Measurements from ENCODE around the gene RNASEH2C. TPM values are rescaled to one million over a fixed set of nuclear protein-coding genes. Genes with fewer than 3 reads are reported as not detected.

RNASEH2C gene
- total and polyA plus RNA-seq, 9 donors: 17.9 to 154 (median 49.7) TPM

DNA sequence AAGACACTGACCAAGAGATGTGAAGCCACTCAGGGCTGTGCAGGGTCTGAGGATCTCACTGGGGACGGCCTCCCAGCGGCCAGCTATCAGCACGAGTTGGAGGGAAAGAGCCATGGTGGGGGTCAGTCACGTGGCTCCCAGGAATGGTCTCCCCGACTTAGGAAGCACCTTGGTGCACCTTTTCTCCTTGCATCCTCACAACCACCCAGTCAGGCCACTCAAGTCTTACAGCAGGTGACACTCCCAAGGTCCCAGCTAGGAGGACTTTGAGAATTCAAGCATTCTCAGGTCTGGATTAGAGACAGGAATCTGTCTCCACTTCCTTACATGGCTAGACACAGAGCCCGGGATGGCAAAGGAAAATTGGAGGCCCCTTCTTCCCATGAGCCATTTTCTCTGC is 2.7 kb downstream of the RNASEH2C start:
- H3K4me1 ChIP-seq (ENCODE audit: insufficient read depth): peaks cover 3% of the 10 kb centered on the region
- WGBS, 3 donors: 51 to 56% (median 52%) methylated on average over 6 of the region's 6 CpGs
- no peaks in the 10 kb centered on the region for H3K9me3 ChIP-seq
- H3K4me3 ChIP-seq: no peak overlapping the region
- no peaks in the 10 kb centered on the region for H3K36me3 ChIP-seq
- intact Hi-C loops (cut with DNase I): loop anchor here in 1 of 4 donors (10.0 kb wide), 2 partner anchors 97 to 267 kb away; no protein-coding TSS in a partner anchor
- no peak for DNase-seq
- H3K27me3 ChIP-seq: no peaks in the 10 kb centered on the region
- TF ChIP-seq POLR2A (IDR thresholded peaks at IDR 0.05) (no peak), CTCF (IDR thresholded peaks at IDR 0.05) (no peak), EP300 (IDR thresholded peaks at IDR 0.05) (no peak)
- H3K27ac ChIP-seq: no peak overlapping the region

DNA sequence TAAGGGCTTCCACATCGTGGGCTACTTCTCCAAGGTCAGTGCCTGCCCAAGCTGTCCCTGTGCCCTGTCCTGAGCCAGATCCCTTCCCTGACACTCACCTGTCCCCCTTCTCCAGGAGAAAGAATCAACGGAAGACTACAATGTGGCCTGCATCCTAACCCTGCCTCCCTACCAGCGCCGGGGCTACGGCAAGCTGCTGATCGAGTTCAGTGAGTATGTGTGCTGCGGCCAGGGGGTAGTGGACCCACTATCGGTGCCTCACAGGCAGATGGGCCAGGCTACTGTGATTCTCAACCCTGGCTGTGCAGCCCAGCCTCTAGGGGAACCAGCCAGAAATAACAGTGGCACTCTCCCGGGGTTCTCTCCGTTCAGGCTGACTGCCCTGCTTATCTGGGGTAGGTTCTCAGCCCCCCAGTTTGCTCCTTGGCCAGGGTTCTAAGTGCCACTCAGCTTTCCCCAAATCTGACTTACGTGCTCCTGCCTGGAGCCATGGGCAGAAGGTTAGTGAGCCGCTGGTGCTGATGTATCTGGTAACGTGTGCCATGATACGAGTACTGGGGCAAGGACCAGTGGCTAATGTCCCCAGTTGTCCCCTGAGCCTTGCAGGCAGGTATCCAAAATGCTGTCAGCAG is 3.7 kb downstream of the RNASEH2C start:
- Histone ChIP-seq H3K27ac (no peak overlapping the region), H3K4me3 (no peak overlapping the region), H3K27me3 (no peaks in the 10 kb centered on the region), H3K4me1 (ENCODE audit: insufficient read depth) (peaks cover 6% of the 10 kb centered on the region), H3K36me3 (no peaks in the 10 kb centered on the region), H3K9me3 (no peaks in the 10 kb centered on the region)
- intact Hi-C loops (cut with DNase I): loop anchor here in 1 of 4 donors (10.0 kb wide), 2 partner anchors 98 to 268 kb away; no protein-coding TSS in a partner anchor
- DNase-seq: no peak
- TF ChIP-seq EP300 (IDR thresholded peaks at IDR 0.05): no peak
- no peak for TF ChIP-seq CTCF (IDR thresholded peaks at IDR 0.05)
- TF ChIP-seq POLR2A (IDR thresholded peaks at IDR 0.05): no peak
- WGBS, 3 donors: 68 to 75% (median 71%) methylated on average over 14 of the region's 14 CpGs

DNA sequence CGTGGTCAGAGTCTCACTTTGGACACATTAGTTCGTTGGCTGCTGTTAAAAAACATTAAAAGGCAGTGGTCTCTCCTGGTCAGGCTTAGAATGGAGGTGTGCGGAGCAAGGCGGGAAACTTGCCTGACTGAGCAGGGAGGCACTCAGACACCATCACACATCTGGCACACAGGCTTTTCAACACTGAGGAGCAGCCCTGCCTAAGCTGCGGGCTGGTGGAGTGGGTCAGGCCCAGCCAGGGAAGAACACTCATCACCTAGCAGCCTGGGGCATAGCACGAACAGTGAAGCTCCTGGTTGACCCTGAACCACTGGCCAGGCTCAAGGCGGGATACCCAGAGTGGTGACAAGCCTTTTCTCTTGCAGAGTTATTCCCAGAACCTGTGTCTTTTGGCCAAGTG is 4.3 kb downstream of the RNASEH2C start:
- intact Hi-C loops (cut with DNase I): loop anchor here in 1 of 4 donors (10.0 kb wide), 2 partner anchors 98 to 268 kb away; no protein-coding TSS in a partner anchor
- no peaks in the 10 kb centered on the region for H3K36me3 ChIP-seq
- H3K9me3 ChIP-seq: no peaks in the 10 kb centered on the region
- H3K4me3 ChIP-seq: no peak overlapping the region
- no peaks in the 10 kb centered on the region for H3K27me3 ChIP-seq
- peaks cover 6% of the 10 kb centered on the region for H3K4me1 ChIP-seq (ENCODE audit: insufficient read depth)
- DNase-seq: no peak
- 72 to 82% (median 80%) methylated on average over 7 of the region's 7 CpGs for WGBS, 3 donors
- H3K27ac ChIP-seq: no peak overlapping the region
- no peak for TF ChIP-seq EP300 (IDR thresholded peaks at IDR 0.05)
- no peak for TF ChIP-seq CTCF (IDR thresholded peaks at IDR 0.05)
- no peak for TF ChIP-seq POLR2A (IDR thresholded peaks at IDR 0.05)

DNA sequence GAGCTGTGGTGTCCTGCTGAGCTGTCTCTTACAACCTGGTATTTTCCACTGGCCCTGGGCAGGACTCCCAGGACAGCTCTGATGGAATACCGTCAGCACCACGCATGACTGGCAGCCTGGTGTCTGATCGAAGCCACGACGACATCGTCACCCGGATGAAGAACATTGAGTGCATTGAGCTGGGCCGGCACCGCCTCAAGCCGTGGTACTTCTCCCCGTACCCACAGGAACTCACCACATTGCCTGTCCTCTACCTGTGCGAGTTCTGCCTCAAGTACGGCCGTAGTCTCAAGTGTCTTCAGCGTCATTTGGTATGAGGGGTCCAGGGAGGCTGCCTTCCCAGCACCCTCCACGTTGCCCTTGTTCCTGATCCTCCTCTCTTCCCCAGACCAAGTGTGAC is 6.2 kb downstream of the RNASEH2C start:
- H3K27ac ChIP-seq: no peak overlapping the region
- H3K27me3 ChIP-seq: no peaks in the 10 kb centered on the region
- no peak for DNase-seq
- H3K4me3 ChIP-seq: no peak overlapping the region
- no peaks in the 10 kb centered on the region for H3K9me3 ChIP-seq
- H3K36me3 ChIP-seq: no peaks in the 10 kb centered on the region
- WGBS, 3 donors: 90 to 93% (median 91%) methylated on average over 16 of the region's 16 CpGs
- H3K4me1 ChIP-seq (ENCODE audit: insufficient read depth): peaks cover 8% of the 10 kb centered on the region
- TF ChIP-seq POLR2A (IDR thresholded peaks at IDR 0.05) (no peak), CTCF (IDR thresholded peaks at IDR 0.05) (no peak), EP300 (IDR thresholded peaks at IDR 0.05) (no peak)
- intact Hi-C loops (cut with DNase I): loop anchor here in 1 of 4 donors (10.0 kb wide), 2 partner anchors 100 to 270 kb away; no protein-coding TSS in a partner anchor

Measured in ovary (tissue), 9 donors.